ENCODE results near the gene MAP3K10. TPM values are rescaled to one million over a fixed set of nuclear protein-coding genes. Genes with fewer than 3 reads are reported as not detected.

The MAP3K10 gene
- total and polyA plus RNA-seq, 2 of the 13 experiments (the other 11 are each of a cell fraction or from before 2014, with no cell fraction given), result 3.4 to 5.0 TPM

DNA sequence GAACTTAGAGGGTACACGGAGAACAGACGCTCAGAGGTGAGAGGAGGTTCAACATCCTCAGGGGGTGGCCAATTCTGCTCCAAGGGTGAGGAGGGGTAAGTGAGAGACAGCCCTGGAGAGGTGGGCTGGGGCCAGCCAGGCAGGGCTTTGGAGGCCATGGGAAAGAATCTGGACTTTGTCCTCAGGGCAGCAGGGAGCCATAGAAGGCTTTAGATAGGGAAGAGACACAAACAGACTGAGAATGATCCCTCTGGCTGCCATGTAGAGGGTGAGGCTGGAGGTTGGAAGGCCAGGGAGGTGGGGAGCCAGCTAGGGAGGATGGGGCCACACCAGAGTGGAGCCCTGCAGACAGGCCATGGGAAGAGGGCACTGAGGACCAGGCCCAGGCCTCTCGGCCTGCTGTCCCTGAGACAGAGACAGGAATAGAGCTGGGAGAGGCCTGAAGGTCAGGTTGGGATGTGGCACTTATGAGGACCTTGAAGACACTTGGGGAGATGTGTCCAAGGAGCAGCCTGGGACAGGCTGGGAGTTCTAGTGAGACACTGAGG lies 64.5 kb downstream of the MAP3K10 start (continued):
- 0 out of 2 replicates have a peak, but pooled peaks have one; percentile 40 for TF ChIP-seq NFKB2 (CRISPR knock-in tag; IDR thresholded peaks at IDR 0.05; ENCODE audit: borderline replicate concordance)
- no peak for TF ChIP-seq CBX2 (IDR thresholded peaks at IDR 0.05; ENCODE audit: low read depth, low read length)
- TF ChIP-seq CBX2 (CRISPR knock-in tag; IDR thresholded peaks at IDR 0.05; ENCODE audit: low read depth), result no peak
- no peak for TF ChIP-seq GPBP1L1 (CRISPR knock-in tag; IDR thresholded peaks at IDR 0.05)
- TF ChIP-seq ZNF101 (CRISPR knock-in tag; IDR thresholded peaks at IDR 0.05; ENCODE audit: borderline replicate concordance, low read depth), result no peak
- TF ChIP-seq HOMEZ (CRISPR knock-in tag; IDR thresholded peaks at IDR 0.05; ENCODE audit: low read depth), result no peak
- TF ChIP-seq NR2F6 (IDR thresholded peaks at IDR 0.05), result no peak
- TF ChIP-seq NR2F6 (CRISPR knock-in tag; IDR thresholded peaks at IDR 0.05), result 0 out of 2 replicates have a peak, but pooled peaks have one; percentile 17
- TF ChIP-seq PAF1 (CRISPR knock-in tag; IDR thresholded peaks at IDR 0.05), result no peak
- TF ChIP-seq FOXJ3 (CRISPR knock-in tag; IDR thresholded peaks at IDR 0.05; ENCODE audit: borderline replicate concordance), result no peak
- no peak for TF ChIP-seq TOE1 (CRISPR knock-in tag; IDR thresholded peaks at IDR 0.05)
- TF ChIP-seq U2AF1 (optimal IDR thresholded peaks at IDR 0.05; ENCODE audit: low read depth, low read length), result no peak
- no peak for TF ChIP-seq KDM5B (CRISPR knock-in tag; IDR thresholded peaks at IDR 0.05; ENCODE audit: borderline replicate concordance)
- peak; percentile 82 for TF ChIP-seq ZMYM3 (CRISPR knock-in tag; IDR thresholded peaks at IDR 0.05)
- TF ChIP-seq ZNF281 (CRISPR knock-in tag; IDR thresholded peaks at IDR 0.05; ENCODE audit: borderline replicate concordance), result peak; percentile 12; the same call in 1 of the 2 replicates
- no peak for TF ChIP-seq ZNF513 (CRISPR knock-in tag; conservative IDR thresholded peaks at IDR 0.05)
- TF ChIP-seq, protein P1, sequence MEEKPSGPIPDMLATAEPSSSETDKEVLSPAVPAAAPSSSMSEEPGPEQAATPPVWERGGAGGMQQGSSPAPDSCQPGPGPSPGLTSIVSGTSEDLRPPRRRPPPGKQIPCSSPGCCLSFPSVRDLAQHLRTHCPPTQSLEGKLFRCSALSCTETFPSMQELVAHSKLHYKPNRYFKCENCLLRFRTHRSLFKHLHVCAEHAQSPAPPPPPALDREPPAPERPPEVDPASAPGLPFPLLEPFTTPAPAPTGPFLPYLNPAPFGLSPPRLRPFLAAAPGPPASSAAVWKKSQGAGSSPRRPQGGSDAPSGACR (CRISPR knock-in tag; IDR thresholded peaks at IDR 0.05), result no peak
- no peak for TF ChIP-seq ZNF503 (CRISPR knock-in tag; IDR thresholded peaks at IDR 0.05)
- TF ChIP-seq NCOR1 (IDR thresholded peaks at IDR 0.05; ENCODE audit: borderline replicate concordance, low read length), result no peak
- no peak for TF ChIP-seq ZNF382 (CRISPR knock-in tag; IDR thresholded peaks at IDR 0.05; ENCODE audit: borderline replicate concordance)
- TF ChIP-seq ZNF251 (CRISPR knock-in tag; IDR thresholded peaks at IDR 0.05), result no peak

Data from HepG2 (cell line).